Mucosa of stomach (tissue), 1 donor: ENCODE measurements around the gene OMP.

ENCODE experiments used
- H3K27me3 ChIP-seq: one replicate; pipeline ENCODE4 v1.7.0; 2013; ENCODE audit warnings: mild to moderate bottlenecking, low read length; ENCODE audit not compliant: control insufficient read depth, insufficient read depth
- H3K36me3 ChIP-seq: one replicate; pipeline ENCODE4 v1.7.0; 2013; ENCODE audit warnings: low read length; ENCODE audit not compliant: control insufficient read depth, insufficient read depth
- H3K4me1 ChIP-seq: one replicate; pipeline ENCODE4 v1.7.0; 2013; ENCODE audit warnings: mild to moderate bottlenecking, low read length; ENCODE audit not compliant: control insufficient read depth, insufficient read depth
- H3K4me3 ChIP-seq: one replicate; pipeline ENCODE4 v1.7.0; 2013; ENCODE audit warnings: low read length
- H3K9ac ChIP-seq: one replicate; pipeline ENCODE4 v1.7.0; 2013; ENCODE audit warnings: mild to moderate bottlenecking, low read length, moderate library complexity
- H3K9me3 ChIP-seq: one replicate; pipeline ENCODE4 v1.7.0; 2013; ENCODE audit warnings: mild to moderate bottlenecking, low read length, moderate library complexity; ENCODE audit not compliant: control insufficient read depth
- donor health status: Pancreatic carcinoma.

Gene OMP

DNA sequence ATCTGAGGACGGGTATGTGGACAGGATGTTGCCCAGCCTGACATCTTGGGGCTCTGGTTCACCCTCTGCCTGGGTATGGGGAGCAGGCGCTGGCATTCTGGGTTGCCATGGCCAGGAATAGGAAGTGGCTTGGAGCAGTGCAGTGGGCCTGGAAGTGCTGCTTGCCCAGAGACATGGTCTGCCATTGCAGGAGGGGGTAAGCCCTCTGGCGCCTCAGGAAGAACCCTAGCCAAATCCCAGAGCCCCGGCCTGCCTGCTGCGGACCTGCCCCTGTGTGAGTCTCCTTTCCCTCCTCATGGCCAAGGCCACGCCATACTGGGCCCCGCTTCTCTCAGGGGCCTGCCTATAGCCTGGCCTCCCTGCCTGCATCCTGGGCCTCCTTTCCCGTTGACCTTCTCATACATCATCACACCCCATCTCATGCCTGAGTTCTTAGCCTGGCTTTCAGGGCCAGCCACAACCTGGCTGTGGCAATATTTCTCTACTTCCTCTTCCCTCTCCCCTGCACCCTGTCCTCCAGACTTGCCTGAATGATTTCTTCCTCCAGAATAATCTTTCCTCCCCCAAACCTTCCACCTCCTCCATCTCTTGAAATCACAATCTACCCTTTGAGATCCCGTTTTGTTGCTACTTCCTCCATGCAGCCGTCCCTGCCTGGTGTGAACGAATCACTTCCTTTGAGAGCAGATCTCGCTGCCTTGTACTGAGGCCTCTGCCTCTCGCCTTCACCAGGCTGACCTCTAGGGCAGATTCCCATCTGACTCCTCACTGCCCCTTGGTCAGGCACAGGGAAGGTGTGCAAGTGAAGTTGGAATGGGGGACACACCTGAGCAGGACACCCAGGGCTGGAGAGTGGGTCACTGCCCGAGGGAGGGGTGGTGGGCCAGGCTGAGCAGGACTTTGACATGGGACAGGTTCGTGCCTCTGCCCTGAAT lies 30.7 kb upstream of the OMP start:
- H3K36me3 ChIP-seq: no peaks in the 10 kb centered on the region
- no peak overlapping the region for H3K4me3 ChIP-seq
- H3K9ac ChIP-seq: peak overlapping the region; percentile 73
- no peaks in the 10 kb centered on the region for H3K9me3 ChIP-seq
- H3K4me1 ChIP-seq: peaks cover 79% of the 10 kb centered on the region
- no peaks in the 10 kb centered on the region for H3K27me3 ChIP-seq

DNA sequence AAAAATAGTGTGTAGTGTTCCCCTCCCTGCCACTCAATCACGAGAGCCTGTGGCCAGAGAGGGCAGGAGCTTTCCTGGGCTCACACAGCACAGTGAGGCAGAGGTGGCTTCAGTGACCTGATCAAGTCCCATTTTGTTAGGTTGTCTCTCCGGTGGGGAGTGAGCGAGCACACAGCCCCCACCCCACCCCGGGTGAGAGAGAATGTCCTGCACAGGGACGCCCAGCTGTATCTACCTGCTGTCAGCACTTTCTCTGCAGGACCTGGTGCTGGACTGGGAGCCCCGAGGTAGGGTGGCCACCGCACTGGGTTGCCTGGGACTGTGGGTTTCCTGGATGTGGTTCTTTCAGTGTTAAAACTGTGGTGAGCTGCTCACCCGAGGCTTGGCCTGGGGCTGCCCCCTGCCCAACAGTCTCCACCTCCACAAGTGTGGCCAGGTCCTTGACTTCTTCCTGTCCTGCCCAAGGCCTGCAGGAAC lies 29.8 kb upstream of the OMP start:
- no peaks in the 10 kb centered on the region for H3K9me3 ChIP-seq
- peaks cover 83% of the 10 kb centered on the region for H3K4me1 ChIP-seq
- H3K36me3 ChIP-seq: no peaks in the 10 kb centered on the region
- no peaks in the 10 kb centered on the region for H3K27me3 ChIP-seq
- H3K9ac ChIP-seq: peak overlapping the region; percentile 73
- no peak overlapping the region for H3K4me3 ChIP-seq

- Histone ChIP-seq H3K9me3 (no peaks in the 10 kb centered on the region), H3K4me3 (peak overlapping the region; percentile 47), H3K9ac (peak overlapping the region; percentile 73), H3K4me1 (peaks cover 83% of the 10 kb centered on the region), H3K36me3 (no peaks in the 10 kb centered on the region), H3K27me3 (no peaks in the 10 kb centered on the region)
Observed at GRCh38 chr11:77073328-77074001, 29.2 kb upstream of the OMP start.

DNA sequence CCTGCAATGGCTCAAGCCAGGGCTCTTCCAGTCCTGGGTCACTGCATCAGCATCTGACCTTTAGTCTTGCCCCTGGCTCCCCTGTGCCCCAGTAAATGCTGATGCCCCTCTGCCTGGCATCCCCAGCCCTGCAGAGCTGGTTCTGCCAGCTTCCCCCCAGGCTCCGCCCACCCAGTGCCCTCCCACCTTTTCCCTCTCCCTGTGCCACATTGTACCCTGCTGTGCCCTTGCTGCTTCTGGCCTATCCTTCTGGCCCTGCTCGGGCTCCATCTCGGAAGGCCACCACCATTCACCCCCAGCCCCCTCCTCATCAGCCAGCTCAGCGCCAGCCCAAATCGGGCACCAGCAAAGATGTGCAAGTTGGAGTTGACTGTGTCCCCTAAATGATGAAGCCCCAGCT lies 28.4 kb upstream of the OMP start:
- Histone ChIP-seq H3K9me3 (no peaks in the 10 kb centered on the region), H3K9ac (peak overlapping the region; percentile 73), H3K4me1 (peaks cover 76% of the 10 kb centered on the region), H3K27me3 (no peaks in the 10 kb centered on the region), H3K36me3 (no peaks in the 10 kb centered on the region), H3K4me3 (peak overlapping the region; percentile 47)

DNA sequence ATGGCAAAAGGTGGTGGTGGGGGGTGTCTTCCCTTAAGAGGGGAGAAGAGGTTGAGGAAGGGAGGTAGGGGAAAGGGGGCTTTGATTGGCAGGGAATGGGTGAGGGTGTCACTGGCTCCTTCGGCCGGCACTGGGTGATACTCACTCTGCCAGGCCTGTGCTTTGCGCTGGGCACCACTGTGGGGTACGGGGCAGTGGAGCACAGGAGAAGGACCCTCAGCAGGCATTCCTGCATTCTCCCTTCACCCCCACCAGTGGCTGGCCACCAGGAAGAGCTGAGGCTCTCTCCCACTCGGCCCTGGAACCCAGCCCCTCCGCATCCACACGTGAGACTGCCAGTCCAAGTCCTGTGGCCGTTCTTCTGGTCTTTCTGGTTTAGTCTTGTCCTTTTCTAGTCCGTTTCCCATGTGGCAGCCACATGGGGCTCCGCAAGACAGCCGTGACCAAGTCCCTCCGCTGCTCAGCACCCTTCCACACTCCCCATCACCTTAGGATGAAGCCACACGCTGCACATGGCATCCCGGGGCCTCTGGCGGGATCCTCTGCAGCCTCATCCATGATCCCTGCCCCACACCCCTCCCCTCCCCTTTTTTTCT lies 27.9 kb upstream of the OMP start:
- H3K27me3 ChIP-seq: no peaks in the 10 kb centered on the region
- peak overlapping the region; percentile 73 for H3K9ac ChIP-seq
- peaks cover 71% of the 10 kb centered on the region for H3K4me1 ChIP-seq
- peak overlapping the region; percentile 47 for H3K4me3 ChIP-seq
- no peaks in the 10 kb centered on the region for H3K36me3 ChIP-seq
- no peaks in the 10 kb centered on the region for H3K9me3 ChIP-seq

DNA sequence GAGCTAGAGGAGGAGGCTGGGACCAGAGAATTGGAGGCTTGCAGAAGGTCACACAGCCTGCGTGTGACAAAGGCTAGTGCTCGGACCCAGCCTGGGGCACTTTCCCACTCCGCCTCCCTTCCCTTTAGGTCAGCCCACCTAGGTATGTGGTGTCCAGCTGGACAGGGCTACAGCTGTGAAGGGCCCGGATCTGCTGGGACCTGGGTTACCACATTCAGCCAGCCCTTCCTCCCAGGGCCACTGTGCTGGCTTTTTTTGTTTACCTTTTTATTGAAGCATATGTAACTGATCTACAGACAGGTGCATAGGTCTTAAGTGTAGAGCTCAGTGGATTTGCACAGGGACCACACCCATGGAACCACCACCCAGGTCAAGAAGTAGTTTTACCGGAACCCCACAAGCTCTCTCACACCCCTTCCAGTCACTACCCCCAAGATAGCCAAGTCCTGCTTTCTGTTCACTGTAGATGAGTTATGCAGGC lies 27.2 kb upstream of the OMP start:
- peaks cover 70% of the 10 kb centered on the region for H3K4me1 ChIP-seq
- H3K9ac ChIP-seq: peak overlapping the region; percentile 73
- no peaks in the 10 kb centered on the region for H3K27me3 ChIP-seq
- H3K4me3 ChIP-seq: peak overlapping the region; percentile 44
- H3K36me3 ChIP-seq: no peaks in the 10 kb centered on the region
- H3K9me3 ChIP-seq: no peaks in the 10 kb centered on the region

DNA sequence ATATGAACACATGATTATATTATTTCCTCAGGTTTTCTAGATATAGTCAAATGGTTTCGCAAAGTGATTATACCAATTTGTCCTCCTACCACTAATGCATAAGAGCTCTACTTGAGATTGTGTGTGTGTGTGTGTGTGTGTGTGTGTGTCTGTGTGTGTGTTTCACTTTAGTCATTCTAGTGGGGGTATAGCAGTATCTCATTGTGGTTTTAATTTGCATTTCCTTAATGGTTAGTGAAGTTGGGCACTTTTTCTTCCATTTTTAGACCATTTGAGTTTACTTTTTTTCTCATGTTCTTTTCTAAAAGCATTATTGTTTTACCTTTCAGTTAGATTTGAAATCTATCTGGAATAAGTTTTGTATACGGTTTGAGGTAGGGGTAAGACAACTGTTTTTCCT lies 23.0 kb upstream of the OMP start:
- Histone ChIP-seq H3K27me3 (no peaks in the 10 kb centered on the region), H3K4me3 (no peak overlapping the region), H3K9me3 (no peaks in the 10 kb centered on the region), H3K4me1 (peaks cover 70% of the 10 kb centered on the region), H3K36me3 (no peaks in the 10 kb centered on the region), H3K9ac (no peak overlapping the region)

DNA sequence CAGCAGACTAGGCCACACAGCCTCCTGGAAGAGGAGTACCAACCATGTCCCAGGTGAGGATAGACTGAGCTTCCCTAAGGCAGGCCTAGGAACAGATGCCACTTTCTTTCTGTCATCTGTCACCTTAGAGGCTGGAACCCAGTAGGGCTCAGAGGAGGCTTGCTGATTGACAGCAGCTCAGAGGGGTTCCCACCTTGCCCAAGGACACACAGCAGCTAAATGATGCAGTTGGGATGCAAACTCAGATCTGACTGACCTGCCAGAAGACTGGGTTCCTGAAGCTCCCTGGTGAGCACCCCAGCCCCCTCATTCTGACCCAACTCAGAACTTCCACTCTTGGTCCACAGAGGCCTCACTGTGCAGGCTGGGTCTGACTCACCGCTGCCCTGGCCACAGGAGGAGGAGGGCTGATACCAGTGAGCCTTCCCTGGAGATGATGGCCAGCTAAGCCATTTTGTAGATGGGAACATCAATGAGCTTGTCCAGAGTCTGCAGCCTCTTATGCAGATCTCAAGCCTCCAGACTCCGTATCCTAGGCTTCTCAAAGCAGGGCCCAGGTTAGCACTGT lies 21.9 kb upstream of the OMP start:
- H3K4me1 ChIP-seq: peaks cover 71% of the 10 kb centered on the region
- H3K27me3 ChIP-seq: no peaks in the 10 kb centered on the region
- H3K4me3 ChIP-seq: no peak overlapping the region
- no peaks in the 10 kb centered on the region for H3K9me3 ChIP-seq
- H3K9ac ChIP-seq: peak overlapping the region; percentile 3
- H3K36me3 ChIP-seq: no peaks in the 10 kb centered on the region

DNA sequence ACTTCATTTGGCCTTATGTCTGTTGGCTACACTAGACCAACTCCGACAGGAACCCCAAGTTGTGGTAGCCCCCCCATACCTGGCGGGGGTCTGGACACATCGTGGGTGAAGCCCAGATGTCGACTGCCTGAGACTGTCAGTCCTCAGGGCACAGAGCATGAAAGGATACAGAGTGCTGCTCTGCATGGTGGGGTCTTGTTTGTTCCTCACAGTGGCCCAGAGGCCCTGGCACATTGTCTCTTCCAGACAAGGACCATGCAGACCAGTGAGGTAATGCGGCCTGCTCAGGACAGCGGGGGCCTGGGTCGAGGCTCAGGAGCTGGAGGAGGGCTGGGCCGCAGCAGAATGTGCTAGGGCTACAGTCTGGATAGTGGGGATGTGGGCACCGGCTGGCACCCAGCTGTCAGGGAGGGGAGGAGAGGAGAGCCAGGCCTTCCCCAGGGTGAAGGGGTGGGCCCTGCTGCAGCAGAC lies 21.2 kb upstream of the OMP start:
- peak overlapping the region; percentile 60 for H3K9ac ChIP-seq
- H3K4me3 ChIP-seq: no peak overlapping the region
- H3K4me1 ChIP-seq: peaks cover 71% of the 10 kb centered on the region
- peaks cover 6% of the 10 kb centered on the region for H3K36me3 ChIP-seq
- no peaks in the 10 kb centered on the region for H3K9me3 ChIP-seq
- H3K27me3 ChIP-seq: no peaks in the 10 kb centered on the region

GRCh38 chr11:77081976-77082836 lies 20.4 kb upstream of the OMP start:
- H3K9me3 ChIP-seq: no peaks in the 10 kb centered on the region
- peak overlapping the region; percentile 60 for H3K9ac ChIP-seq
- no peaks in the 10 kb centered on the region for H3K27me3 ChIP-seq
- H3K4me1 ChIP-seq: peaks cover 74% of the 10 kb centered on the region
- H3K36me3 ChIP-seq: peaks cover 8% of the 10 kb centered on the region
- H3K4me3 ChIP-seq: no peak overlapping the region
